Heart left ventricle (tissue), 16 donors: ENCODE data around the gene ANXA2. TPM values are rescaled to one million over a fixed set of nuclear protein-coding genes. Genes with fewer than 3 reads are reported as not detected.

ENCODE experiments used
- ATAC-seq, 4 donors: fragments of 200-7000 bp; cut with Tn5 transposase; one replicate each; pipeline ENCODE4 v1.9.1; 2020 to 2022; ENCODE audit warnings: moderate library complexity in 4 of 4, mild to moderate bottlenecking in 3 of 4, moderate number of reproducible peaks in 1 of 4
- DNase-seq, 5 donors: peaks; one replicate each; pipeline ENCODE4 v3.0.0-alpha.2; 2020
- H3K27ac ChIP-seq, 12 donors: fragments of 200-600 bp; sonication (generic) in 4 of 12; one replicate each; pipeline versions ENCODE4 v1.5.0 to v1.8.0; 2016 to 2022; ENCODE audit warnings: mild to moderate bottlenecking in 2 of 12
- H3K27me3 ChIP-seq, 9 donors: fragments of 200-600 bp; sonication (generic) in 2 of 9; one replicate each; pipeline versions ENCODE4 v1.5.1 to v1.8.0; 2016 to 2022; ENCODE audit warnings: mild to moderate bottlenecking in 3 of 9
- H3K36me3 ChIP-seq, 9 donors: fragments of 200-600 bp; sonication (generic) in 2 of 9; one replicate each; pipeline versions ENCODE4 v1.5.0 to v1.8.0; 2018 to 2022; ENCODE audit warnings: mild to moderate bottlenecking in 2 of 9
- H3K4me1 ChIP-seq, 12 donors: fragments of 200-600 bp; sonication (generic) in 4 of 12; one replicate each; pipeline versions ENCODE4 v1.5.0 to v1.8.0; 2016 to 2022; ENCODE audit warnings: mild to moderate bottlenecking in 3 of 12
- H3K4me3 ChIP-seq, 12 donors: fragments of 200-600 bp; sonication (generic) in 4 of 12; one replicate each; pipeline versions ENCODE4 v1.5.0 to v1.8.0; 2017 to 2022; ENCODE audit warnings: mild to moderate bottlenecking in 9 of 12, moderate library complexity in 4 of 12
- H3K9me3 ChIP-seq, 12 donors: fragments of 200-600 bp; sonication (generic) in 4 of 12; one replicate each; pipeline versions ENCODE4 v1.5.0 to v1.8.0; 2016 to 2022; ENCODE audit warnings: mild to moderate bottlenecking in 1 of 12
- POLR2A ChIP-seq, 2 donors: fragments of 450-650 bp; IDR thresholded peaks; one replicate each; pipeline ENCODE4 v1.6.1; 2017; ENCODE audit warnings: antibody characterized with exemption in 2 of 2, mild to moderate bottlenecking in 2 of 2, moderate library complexity in 2 of 2
- WGBS, 4 donors: extraction: QIAGEN DNeasy Blood & Tissue Kit in 2 of 4; methylation state at CpG; one replicate each; pipeline versions ENCODE4 v1.1.5 to v1.1.7; 2013 to 2018; 5-methylcytosine and 5-hydroxymethylcytosine counted together
- intact Hi-C, 10 donors: fragments of 100-400 bp; cut with DNase I; formaldehyde crosslinking; loops; one replicate each; pipeline versions ENCODE4 v1.11.1 to v1.14.2; 2022
- polyA plus RNA-seq, 2 donors: library from polyadenylated mRNA; stranded (reverse); fragments of 200-250 nt; gene quantifications; one replicate each; pipeline ENCODE4 v1.2.3, GENCODE V29; 2013
- total RNA-seq, 9 donors: library from RNA; depleted of rRNA in 2 of 9; stranded (reverse); fragments of >200 nt in 2 of 9; fragmentation: NEBNext Ultra II Directional in 3 of 9; extraction: Animal tissue kit (Norgen Biotek cat#: 25700) in 3 of 9; gene quantifications; one replicate each; pipeline versions ENCODE4 v1.1.0 to v1.2.4, GENCODE V29; 2016 to 2023
- TF ChIP-seq, protein P1 (sequence below), 12 donors: fragments of 200-600 bp; sonication (generic) in 4 of 12; IDR thresholded peaks; one replicate each; pipeline versions ENCODE4 v1.5.0 to v1.8.0; 2018 to 2022; ENCODE audit warnings: antibody characterized with exemption in 12 of 12, mild to moderate bottlenecking in 5 of 12
- donor health status: ischemic (EF 13 %, LVEDD 7.1; RV severe dilation, severe dysfunction).
- donor health status: healthy with polysubstance abuse.
- donor health status: DM: no; HTN: yes; CAD: no.
- donor health status: DM: no; HTN: no; CAD: no.
- donor health status: ischemic (EF 25% LVEDD 6.9; RV normal size, moderate dysfunction).
- donor health status: ischemic (EF 25% LVEDD 5.7; RV mildly dilated, moderate dysfunction).
- donor health status: healthy.
- donor health status: DM: yes; HTN: yes; CAD: no.
- donor health status: ischemic (EF 35%, LVEDD 5.7; RV mildly dilated, moderate dysfunction).
- donor health status: nonischemic (EF 11% LVEDD 7.7; RV severe dilation, severe dysfunction).
- donor health status: DM: yes; HTN: yes; CAD: no.
- donor health status: PGD.
- donor health status: ischemic (EF 29% LVEDD 5.4; RV normal size, mild dysfunction).
- donor health status: nonischemic (EF 23%, LVEDD 6.1; RV moderate dilation, normal function).

ANXA2 gene
- total and polyA plus RNA-seq, 11 donors = 106 to 547 (median 207) TPM

GRCh38 chr15:60396560-60396957 is 1.2 kb downstream of the ANXA2 start:
- peaks cover 8 to 58% (median 46%) of the 10 kb centered on the region in 12 donors for H3K4me1 ChIP-seq
- peak overlapping the region; percentile 66 to 90 (median 75) for H3K4me3 ChIP-seq
- intact Hi-C loops = loop anchor here in 6 of 10 donors (5.0 kb wide), 2 partner anchors 34 to 46 kb away; no protein-coding TSS in a partner anchor
- DNase-seq (no peak), ATAC-seq (no peak)
- H3K9me3 ChIP-seq = no peaks in the 10 kb centered on the region
- 28 to 48% (median 39%) methylated on average over 5 of the region's 5 CpGs for WGBS, 4 donors
- peak overlapping the region; percentile 73 to 99 (median 94) for H3K27ac ChIP-seq
- H3K36me3 ChIP-seq = peaks cover 0 to 36% (median 6%) of the 10 kb centered on the region in 9 donors
- TF ChIP-seq, protein P1, sequence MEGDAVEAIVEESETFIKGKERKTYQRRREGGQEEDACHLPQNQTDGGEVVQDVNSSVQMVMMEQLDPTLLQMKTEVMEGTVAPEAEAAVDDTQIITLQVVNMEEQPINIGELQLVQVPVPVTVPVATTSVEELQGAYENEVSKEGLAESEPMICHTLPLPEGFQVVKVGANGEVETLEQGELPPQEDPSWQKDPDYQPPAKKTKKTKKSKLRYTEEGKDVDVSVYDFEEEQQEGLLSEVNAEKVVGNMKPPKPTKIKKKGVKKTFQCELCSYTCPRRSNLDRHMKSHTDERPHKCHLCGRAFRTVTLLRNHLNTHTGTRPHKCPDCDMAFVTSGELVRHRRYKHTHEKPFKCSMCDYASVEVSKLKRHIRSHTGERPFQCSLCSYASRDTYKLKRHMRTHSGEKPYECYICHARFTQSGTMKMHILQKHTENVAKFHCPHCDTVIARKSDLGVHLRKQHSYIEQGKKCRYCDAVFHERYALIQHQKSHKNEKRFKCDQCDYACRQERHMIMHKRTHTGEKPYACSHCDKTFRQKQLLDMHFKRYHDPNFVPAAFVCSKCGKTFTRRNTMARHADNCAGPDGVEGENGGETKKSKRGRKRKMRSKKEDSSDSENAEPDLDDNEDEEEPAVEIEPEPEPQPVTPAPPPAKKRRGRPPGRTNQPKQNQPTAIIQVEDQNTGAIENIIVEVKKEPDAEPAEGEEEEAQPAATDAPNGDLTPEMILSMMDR (IDR thresholded peaks at IDR 0.05) = no peak
- TF ChIP-seq POLR2A (IDR thresholded peaks at IDR 0.05) = no peak
- no peaks in the 10 kb centered on the region for H3K27me3 ChIP-seq

- Histone ChIP-seq H3K36me3 (peaks cover 0 to 38% (median 6%) of the 10 kb centered on the region in 9 donors), H3K9me3 (no peaks in the 10 kb centered on the region), H3K27ac (peak overlapping the region; percentile 73 to 97 (median 92)), H3K4me3 (peak overlapping the region in 11 of 12 donors; percentile 66 to 90 (median 75)), H3K4me1 (peaks cover 10 to 63% (median 51%) of the 10 kb centered on the region in 12 donors), H3K27me3 (no peaks in the 10 kb centered on the region)
- WGBS, 4 donors = 48 to 59% (median 52%) methylated on average over 12 of the region's 12 CpGs
- TF ChIP-seq POLR2A (IDR thresholded peaks at IDR 0.05) = no peak
- TF ChIP-seq, protein P1 (IDR thresholded peaks at IDR 0.05) = no peak
- intact Hi-C loops = loop anchor here in 6 of 10 donors (5.0 kb wide), 2 partner anchors 34 to 46 kb away; no protein-coding TSS in a partner anchor
- ATAC-seq = no peak
- DNase-seq = no peak
Observed at GRCh38 chr15:60396100-60396499, 1.7 kb downstream of the ANXA2 start.

GRCh38 chr15:60395276-60396011 is 2.3 kb downstream of the ANXA2 start:
- peak overlapping the region in 10 of 12 donors; percentile 72 to 90 (median 77) for H3K4me3 ChIP-seq
- WGBS, 4 donors = 68 to 78% (median 77%) methylated on average over 9 of the region's 9 CpGs

More at GRCh38 chr15:60395276-60396011, 2.3 kb downstream of the ANXA2 start:
- no peak for ATAC-seq
- Histone ChIP-seq H3K9me3 (no peaks in the 10 kb centered on the region), H3K4me1 (peaks cover 13 to 70% (median 57%) of the 10 kb centered on the region in 12 donors), H3K27ac (peak overlapping the region in 11 of 12 donors; percentile 82 to 97 (median 93)), H3K27me3 (no peaks in the 10 kb centered on the region), H3K36me3 (peaks cover 0 to 38% (median 6%) of the 10 kb centered on the region in 9 donors)
- TF ChIP-seq, protein P1 (IDR thresholded peaks at IDR 0.05) = no peak
- TF ChIP-seq POLR2A (IDR thresholded peaks at IDR 0.05) = no peak
- intact Hi-C loops = loop anchor here in 6 of 10 donors (5.0 kb wide), 2 partner anchors 33 to 47 kb away; no protein-coding TSS in a partner anchor
- no peak for DNase-seq
